ENCODE measurements around the gene PTPRR.
"Not testable (repeated sequence)": the region's sequence is repeated elsewhere in the genome, so short reads cannot be mapped to it uniquely, and the experiment has no call there.

PTPRR gene

DNA sequence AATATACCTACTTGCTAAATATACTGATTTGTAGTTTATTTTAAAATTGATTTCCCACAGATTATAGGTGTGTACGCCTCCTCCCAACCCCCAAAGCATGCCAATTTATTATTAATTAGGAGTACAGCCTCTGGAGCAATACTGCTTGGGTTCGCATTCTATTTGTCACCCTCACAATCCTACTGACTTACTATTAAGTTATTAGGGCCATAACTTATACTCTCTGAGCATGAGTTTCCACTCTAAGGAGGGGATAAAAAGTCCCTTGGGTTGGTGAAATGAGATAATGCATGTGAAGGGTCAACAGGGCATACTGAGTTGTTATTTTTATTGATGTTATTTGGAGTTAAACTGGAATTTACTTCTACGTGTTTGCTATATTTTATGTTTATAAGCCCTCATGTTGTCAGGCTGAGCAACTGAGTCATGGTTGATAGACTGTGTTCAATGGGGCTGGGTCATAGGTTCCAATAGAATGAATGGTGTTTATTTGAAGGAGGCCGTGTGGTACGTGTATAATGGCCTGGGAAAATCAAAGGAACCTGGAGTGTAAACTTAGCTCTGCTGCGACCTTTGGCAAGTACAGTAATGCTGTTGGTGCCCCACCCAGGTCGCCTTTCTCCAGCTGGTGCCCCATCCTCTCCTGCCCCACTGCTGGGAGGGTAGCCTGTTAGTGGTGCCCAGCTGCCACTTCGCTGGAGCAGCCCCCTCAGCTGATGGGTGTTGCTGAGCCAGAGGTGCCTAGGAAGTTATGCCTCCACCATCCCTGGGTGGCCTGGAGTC lies 184.0 kb downstream of the PTPRR start:
- no peak for DNase-seq

DNA sequence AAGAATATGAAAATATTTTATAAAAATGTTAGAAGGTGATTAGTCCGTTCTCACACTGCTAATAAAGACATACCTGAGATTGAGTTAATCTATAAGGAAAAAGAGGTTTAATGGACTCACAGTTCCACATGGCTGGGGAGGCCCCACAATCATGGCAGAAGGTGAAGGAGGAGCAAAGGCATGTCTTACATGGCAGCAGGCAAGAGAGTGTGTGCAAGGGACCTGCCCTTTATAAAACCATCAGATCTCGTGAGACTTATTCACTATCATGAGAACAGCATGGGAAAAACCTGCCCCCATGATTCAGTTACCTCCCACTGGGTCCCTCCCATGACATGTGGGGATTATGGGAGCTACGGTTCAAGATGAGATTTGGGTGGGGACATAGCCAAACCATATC lies 185.3 kb downstream of the PTPRR start:
- not testable (repeated sequence) for DNase-seq

DNA sequence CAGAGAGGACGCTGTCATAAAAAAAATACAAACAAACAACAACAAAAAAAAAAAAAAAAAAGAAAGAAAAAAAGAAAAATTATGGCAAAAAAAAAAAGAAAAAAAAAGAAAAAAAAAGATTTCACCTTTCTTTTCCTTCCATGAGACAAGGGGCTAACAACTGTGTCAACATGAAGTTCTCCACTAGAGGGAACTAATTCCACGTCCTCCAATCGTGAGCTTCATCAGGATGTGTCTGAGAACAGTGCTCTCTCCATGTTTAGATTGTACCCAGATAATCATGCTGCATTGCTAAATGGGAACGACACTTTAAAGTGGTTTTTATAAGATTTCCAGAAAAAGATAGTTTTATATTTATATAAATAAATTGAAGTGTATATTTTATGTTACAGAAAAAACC lies 187.2 kb downstream of the PTPRR start:
- DNase-seq, result peak; percentile 21 to 49

DNA sequence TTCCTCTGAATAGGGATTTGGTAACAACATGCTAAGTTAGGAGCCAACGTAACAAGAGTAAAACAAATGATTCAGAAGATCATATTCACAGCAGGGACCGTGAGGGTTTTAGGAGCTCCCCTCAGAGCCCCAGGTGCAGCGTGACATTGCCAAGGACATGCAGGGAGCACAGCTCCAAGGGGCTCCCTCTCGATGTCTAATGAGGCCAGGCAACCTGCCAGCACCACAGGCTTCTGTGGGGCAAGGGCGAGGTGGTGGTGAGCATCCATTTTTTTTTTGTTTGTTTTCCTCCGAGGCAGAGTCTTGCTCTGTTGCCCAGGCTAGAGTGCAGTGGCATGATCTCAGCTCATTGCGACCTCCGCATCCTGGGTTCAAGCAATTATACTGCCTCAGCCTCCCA lies 188.3 kb downstream of the PTPRR start:
- DNase-seq, result no peak

DNA sequence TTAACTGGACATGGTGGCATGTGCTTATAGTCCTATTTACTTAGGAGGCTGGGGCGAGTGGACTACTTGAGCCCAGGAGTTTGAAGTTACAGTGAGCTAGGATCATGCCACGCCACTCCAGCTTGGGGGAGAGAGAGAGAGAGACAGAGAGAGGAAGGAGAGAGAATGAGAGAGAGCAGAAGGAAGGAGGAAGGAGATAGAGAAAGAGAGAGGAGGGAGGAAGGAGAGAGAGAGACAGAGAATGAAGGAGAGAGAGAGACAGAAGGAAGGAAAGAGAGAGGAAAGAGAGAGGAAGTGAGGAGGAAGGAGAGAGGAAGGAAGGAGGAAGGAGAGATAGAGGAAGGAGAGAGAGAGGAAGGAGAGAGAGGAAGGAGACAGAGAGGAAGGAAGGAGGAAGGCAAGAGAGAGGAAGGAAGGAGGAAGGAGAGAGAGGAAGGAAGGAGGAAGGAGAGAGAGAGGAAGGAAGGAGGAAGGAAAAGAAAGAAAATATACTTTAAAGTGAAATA lies 189.8 kb downstream of the PTPRR start:
- no peak for DNase-seq

DNA sequence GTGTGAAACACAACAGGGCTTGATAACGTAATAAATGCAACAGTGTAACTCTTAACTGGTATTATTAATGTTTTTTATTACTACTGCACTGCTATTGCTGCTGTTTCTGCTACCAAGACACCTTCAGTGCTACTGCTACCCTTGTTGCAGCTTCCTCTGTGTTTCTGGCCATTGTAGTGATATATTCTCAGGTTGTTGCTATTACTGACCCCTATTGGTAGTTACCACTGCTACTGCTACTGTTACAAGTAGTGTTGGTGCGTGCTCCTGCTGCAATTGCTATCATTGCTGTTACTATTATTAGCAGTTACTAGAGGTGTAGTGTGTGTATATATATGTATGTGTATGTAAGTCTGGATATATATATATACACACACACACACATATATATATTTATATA lies 196.1 kb downstream of the PTPRR start:
- no peak for DNase-seq

DNA sequence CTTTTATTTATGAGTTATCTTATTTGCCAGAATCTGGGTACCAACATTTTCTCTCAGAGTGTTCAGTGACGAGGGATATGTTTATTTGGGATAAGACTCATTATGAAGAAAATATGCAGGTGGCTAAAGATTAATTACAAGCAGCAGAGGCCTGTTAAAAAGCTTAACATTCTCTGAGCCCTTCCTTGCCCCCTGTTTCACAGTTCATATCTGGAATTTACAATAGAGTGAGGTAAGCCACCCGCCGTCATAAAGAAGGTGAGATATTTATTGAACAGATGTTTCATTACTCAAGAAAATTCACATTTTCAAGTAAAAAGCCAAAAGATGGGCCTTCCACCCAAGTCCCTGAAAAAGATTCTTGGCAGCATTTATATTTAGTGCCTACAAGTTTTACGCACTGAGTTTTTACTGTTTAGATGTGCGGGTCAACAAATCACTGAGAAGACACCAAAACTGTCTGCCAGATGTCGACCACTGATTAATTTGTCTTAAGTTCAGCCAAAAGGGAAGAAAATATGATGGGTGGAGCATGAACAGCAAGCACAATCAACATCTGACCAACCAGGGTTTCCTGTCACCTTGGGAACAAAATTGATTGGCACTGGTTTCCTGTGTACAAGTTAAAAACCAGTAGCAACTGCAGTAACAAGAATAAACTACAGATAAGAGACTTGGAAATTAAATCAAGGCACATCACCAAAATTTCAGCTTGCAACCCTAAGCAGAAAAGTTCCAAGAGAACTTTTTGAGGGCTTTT lies 197.8 kb downstream of the PTPRR start:
- DNase-seq, result no peak

DNA sequence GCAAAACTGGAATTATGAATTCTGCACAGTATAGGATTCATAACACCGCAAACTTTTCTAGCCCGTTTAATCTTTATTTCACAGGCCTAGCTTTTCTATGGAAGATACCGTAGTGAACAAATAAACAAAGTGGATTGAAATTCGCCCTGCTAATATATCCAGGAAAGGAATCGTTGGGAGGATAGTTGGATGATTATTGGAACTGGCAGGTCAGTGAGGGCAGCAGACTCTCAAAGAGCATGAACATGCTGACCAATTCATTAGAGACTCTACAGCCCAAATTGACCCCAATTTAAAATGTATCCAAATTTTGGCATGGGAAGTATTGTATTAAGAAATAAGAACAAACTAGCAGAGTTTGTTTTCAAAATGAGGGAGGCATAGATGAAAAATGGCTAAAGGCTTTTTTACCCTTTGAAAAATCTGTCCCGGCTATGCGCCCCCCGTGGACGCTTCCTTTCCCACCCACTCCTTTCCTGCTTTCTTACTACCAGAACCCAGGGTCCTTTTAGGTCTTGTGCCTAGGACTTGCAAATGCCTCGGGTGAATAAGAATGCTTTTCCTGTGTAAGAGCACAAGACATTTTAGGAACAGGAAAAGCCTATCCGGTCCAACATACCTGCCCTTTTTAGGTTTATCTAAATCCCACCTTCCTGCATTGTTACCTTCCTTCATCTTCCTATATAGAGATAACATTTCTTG lies 198.7 kb downstream of the PTPRR start:
- DNase-seq, result no peak

DNA sequence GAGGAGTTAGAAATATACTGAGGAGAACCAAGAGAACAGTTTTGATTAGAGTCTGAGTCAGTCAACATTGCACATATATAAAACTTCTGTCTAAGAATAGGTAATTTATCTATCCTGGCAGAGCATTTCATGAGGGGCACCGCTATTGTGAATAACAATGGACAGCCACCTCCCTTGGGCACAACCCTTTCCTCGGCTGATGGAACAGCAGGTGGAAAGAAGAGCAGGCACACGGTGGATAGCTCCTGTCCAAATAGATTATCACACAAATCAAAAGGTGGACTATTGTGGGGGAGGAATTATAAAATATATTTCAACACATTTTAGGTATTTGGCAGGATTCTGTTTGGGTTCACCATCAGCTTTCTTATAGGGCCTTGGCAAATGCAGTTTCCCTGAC lies 199.3 kb downstream of the PTPRR start:
- no peak for DNase-seq

DNA sequence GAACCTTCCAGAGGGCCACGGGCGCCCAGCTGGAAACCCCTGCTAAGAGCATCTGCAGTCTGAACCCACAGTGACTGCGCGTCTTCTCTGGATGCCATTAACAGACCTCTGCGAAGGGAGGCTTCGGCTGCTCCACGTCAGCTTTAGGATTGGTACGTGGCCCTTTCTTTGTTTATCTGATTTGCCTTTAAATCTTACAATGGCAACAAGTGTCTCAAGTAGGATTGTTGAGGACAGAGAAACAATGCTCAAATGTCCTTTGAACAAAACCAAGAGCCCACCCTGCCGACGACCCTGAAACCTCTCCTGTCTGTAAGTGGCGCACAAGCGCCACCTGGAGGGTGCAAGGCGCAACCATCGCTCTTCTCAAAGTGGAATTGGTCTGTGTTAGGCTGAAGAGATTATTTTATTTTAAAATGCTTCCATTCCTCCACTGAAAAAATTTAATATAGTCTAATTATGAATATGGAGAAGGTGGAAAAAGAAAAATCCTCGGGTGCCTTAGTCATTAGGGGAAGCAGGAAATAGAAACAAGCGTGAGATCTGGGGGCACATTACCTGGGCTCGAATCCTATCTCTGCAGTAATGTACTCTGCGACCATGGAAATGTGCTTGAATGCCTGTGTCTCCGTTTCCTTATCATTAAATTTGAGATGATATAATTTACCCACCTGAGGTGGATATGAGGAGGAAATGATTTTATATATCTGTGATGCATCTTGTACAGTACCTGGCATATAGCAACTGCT lies 200.7 kb downstream of the PTPRR start:
- DNase-seq, result peak in 1 of 2 experiments; percentile 27

DNA sequence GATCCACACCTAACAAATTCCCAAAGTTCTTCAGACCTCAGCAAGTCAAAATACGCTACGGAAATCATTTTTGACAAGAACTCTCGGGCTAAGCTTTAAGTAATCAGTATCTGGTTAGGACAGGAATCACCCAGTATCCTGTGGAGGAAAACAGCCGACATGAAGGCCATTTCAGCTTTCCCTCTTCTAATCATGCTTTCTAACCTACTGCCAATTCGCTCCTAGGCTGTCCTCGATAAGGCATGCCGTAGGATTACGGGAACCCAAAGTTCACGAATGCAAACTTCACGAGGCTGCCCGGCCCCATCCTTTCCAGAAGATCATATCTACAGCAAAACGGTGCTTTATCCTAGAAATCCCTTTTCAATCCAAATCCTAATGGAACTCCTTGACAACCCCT lies 201.5 kb downstream of the PTPRR start:
- DNase-seq, result no peak

DNA sequence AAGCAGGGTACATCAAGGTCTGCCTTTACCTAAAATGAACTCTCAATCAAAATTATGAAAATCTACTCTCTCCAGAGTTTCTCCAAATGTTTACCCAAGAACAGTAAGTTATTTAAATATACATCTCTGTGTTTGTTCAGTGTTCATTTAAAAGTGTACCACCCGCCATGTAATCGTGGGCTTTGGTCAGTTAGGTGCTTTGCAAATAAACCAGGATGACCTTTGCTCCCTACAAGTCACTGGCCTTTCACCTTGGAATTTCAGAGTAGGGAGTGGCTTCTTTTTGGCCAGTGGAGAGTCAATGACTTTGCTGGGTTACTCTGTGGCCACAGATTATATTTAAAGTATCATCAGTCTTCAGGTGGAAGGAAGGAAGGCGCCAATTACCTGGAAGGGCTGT lies 208.7 kb downstream of the PTPRR start:
- DNase-seq, result no peak

DNA sequence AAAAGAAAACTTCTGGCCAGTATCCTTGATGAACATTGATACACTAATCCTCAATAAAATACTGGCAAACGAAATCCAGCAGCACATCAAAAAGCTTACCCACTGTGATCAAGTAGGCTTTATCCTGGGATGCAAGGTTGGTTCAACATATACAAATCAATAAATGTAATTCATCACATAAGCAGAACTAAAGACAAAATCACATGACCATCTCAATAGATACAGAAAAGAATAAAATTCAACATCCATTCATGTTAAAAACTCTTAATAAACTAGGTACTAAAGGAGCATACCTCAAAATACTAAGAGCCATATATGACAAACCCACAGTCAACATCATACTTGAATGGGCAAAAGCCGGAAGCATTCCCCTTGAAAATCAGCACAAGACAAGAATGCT lies 211.5 kb downstream of the PTPRR start:
- DNase-seq, result no peak

DNA sequence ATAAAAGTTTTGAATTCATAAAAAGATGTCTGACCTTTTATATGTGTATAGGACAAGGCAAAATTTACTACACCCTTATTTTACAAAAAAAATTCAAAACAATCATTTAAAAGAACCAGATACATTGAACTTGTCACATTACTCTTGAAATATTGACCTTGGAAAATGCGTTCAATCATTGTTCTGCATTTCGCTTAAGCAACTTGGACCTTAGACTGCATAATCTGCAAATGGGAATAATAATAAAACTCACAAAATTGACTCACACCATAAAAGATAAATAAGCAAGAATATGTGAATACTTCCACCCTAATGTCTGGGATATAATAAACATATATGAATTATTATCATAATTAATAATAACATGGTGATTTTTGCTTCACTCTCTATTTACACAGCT lies 213.9 kb downstream of the PTPRR start:
- no peak for DNase-seq

DNA sequence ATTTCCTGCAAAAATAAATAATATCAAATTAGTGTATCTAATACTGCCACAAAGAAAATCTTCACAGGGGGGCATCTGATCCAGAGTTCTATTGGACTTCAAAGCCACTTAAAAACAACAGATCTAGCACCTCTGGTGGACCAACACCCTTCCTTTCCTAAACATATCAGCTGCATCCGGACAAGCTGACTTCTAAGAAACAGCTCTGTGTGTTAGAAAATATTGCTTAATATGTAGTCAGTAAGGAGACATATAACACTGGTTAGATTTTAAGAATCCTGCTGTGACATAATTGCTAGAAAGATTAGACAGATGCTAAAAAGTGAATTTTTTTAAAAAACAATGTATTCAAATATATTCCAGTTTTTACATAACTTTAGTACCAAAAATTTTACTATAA lies 222.2 kb downstream of the PTPRR start:
- no peak for DNase-seq

DNA sequence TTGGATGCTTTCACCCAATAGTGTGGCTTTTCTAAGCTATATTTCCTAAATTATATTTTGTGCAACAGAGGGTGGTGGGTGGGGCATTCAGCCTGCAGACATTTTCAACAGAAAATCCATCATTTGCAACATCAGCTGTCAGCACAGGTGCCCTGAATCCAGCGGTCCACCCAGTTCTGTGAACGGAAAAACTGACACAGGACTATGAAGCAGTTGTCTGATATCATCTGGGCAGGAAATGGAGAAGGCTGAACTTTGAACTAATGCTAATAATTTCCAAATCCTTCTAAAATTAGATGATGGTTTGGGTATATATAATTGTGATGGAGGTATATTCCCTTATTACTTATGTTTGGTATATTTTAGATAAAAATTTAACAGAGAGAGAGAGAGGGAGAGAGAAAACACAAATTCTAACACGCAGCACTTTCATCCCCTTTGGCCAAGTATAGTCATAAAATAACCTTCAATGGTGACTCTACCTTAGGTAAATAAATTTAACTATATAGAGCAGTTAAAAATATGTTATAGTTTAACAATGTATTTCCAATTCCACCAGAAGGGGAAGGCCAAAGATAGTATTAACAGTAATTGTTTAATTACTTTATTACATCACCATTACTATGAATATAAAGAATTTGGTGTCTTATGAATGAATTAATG lies 225.0 kb downstream of the PTPRR start:
- no peak for DNase-seq

DNA sequence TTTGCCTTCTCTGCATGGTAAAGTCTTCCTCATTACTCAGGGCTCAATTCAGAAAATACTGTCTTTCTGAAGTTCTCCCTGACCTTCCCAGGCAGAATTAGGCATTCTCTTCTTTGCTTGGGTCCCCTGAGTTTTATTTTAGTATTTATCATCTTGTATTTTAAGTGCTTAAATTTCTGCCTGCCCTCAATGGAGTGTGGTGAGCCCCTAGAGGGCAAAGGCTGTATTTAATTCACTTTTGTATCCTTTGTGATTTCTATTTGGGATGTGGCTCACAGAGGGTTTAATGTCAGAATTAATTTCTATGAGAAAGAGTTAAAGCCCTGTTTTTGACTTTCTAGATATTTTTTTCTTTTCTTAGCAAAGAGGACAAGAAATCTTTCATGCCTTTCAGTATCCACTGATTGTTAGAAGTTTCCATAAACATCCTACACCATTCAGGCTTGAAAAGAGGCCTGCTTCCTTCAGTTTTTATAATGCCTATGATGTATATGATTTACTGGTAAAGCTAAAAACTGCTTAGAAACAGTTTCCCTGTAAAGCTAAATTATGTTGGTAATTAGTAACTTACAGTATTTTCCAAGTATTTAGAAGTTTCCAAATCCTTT lies 227.8 kb downstream of the PTPRR start:
- no peak for DNase-seq

DNA sequence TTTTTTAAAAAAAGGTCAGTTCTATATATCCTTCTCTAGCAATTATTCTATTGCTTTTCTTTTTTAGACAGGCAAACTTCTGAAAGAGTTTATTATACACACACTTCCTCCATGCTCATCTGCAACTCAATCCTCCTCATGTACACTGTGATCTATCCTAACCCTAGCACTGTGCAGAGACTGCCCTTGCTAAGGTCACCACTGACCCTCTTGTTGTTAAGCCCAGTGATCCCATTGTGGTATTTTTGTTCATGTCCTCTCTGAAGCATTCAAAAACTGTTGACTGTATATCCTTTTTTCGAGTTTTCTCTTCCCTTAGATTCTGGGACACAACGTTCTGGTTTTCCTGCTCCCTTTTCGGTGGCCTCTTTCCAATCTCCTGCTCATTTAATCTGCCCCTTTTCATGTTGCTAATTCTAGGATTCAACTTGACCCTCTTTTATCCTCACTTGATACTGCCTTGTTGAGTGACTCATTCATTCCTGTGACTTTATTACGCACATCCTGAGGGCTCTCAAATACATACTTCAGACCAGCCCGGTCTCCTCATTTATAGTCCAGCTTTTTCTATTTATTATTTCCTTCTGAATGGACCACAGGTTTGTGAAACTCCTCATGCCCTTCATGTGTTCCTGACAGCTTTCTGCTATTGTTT lies 229.4 kb downstream of the PTPRR start:
- DNase-seq, result no peak

DNA sequence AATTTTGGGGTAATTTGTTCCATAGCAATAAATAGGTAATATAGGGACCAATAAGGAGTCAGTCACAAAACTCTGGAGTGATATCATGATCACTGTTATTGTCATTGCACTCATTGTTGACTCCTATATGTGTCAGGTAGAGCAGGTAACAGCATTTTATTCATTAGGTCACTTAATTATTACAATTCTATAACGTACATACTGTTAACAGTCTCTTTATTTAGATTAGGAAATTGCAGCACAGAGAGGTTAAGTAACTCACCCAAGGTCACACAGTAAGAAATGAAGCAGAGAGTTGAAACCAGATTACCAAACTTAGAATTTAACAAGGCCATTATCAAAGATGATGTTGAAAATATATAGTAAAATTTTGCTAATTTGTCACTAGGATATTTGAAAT lies 233.6 kb downstream of the PTPRR start:
- no peak for DNase-seq

DNA sequence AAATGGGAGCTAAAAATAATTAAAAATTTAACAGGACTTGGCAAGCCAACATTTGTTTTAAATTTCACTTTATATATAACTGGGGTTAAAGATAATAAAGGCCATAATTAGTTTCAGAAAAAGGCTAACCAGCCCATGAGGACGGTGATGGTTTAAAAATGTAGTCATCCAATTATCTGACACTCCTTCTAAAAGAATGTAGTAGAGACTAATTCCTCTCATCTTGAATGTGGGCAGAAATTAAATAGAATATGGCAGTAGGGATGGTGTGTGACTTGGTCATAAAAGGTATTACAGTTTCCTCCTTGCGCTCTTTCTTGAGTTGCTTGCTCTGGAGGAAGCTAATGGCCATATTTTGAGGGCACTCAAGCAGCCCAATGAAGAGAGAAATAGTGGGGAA lies 234.2 kb downstream of the PTPRR start:
- no peak for DNase-seq

DNA sequence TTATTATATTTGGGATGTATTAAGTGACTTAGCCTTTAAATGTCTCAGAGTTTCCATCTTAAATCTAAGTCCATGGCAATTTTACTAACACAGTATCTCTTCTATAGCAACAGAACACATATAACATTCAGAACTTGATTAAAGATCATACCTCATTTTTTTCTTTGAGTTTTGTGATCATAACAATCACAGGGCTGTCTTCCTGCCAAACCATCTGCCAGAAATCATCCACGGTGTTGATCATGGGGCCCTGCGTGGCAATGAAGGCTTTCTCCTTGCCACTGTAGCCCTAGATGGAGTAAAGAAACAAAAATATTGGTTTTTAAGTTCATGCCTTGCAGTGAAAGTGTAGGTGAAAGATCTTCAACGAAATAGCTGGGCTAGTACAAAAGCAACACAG lies 236.6 kb downstream of the PTPRR start:
- DNase-seq, result no peak
